Measurements from ENCODE around the gene QRICH1. TPM values are rescaled to one million over a fixed set of nuclear protein-coding genes. Genes with fewer than 3 reads are reported as not detected.
A peak's percentile ranks its signal among the peaks of the same experiment; 100 is the strongest.

QRICH1 gene
- polyA plus RNA-seq, 1 of the 3 experiments (the other 2 are of a cell fraction), result 58.5 TPM

DNA sequence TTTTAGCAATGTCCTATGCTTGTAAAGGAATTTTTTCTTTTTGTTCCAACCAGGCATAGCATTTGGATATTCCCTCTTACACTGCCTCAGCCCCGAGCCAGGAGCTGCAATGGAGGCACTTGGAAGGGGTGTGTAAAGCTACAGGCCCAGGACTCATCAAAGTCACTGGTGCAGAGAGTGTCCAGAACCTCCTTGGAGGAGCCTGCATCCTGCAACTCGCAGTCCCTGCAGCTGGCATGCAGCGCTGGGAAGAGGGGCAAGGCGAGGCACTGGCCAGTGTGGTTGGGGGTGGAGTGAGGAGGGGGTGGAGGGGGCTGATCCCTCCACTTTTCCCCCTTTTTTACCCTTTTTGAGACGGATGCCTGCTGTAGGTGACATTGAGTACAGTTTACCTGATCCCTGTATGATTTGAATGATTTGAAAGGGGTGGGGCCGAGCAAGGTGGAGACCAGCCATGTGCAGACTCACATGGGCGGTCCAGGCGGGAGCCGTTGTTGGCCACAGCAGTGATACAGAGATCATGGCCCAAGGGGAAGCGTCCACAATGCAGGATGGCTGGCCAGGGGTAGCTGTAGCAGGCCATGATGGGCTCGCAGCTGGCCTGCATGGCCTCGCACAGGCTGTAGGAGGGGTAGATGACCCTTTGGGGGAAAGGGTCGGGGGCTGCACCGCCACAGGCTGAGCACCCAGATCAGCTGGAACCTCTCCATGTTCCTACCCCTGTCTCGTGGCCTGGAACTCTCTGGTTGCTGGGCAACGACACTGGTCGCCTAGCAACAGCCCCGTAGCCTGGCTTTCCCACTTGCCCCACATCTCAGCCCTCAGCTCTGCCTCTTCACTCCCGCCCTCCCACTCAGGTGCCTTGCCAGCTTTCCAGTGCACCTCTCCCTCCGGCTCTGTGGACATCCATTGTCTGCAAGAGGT is 95.9 kb downstream of the QRICH1 start:
- H2AFZ ChIP-seq (ENCODE audit: low read depth), result no peak overlapping the region
- no peak overlapping the region for H3K4me3 ChIP-seq (ENCODE audit: low read depth in 2 of 2, low read length in 1 of 2)
- H3F3A ChIP-seq (replicated peaks; ENCODE audit: insufficient read depth), result no peaks in the 10 kb centered on the region
- peak; percentile 86 for DNase-seq
- ChIA-PET POLR2A (interaction anchor here (0.6 to 5.7 kb wide), 7 partner anchors 9 to 101 kb away, joined by 3 to 44 read pairs (median 5); partner anchors contain the start of genes NDUFAF3 and WDR6), CTCF (interaction anchor here (0.6 to 3.5 kb wide), 9 partner anchors 9 to 461 kb away, joined by 3 to 26 read pairs (median 5); partner anchors contain the start of genes CELSR3, IMPDH2, NDUFAF3 and WDR6)
- H3K9me2 ChIP-seq, result no peaks in the 10 kb centered on the region
- H3K36me3 ChIP-seq (replicated peaks in 1 of 2; ENCODE audit: control insufficient read depth in 1 of 2, insufficient read depth in 2 of 2, low read length in 1 of 2), result no peaks in the 10 kb centered on the region
- peak overlapping the region in 1 of 2 experiments; percentile 81; a peak in 2 of 4 replicates for H3K27ac ChIP-seq (ENCODE audit: low read depth in 2 of 2, low read length in 1 of 2)
- TF ChIP-seq GATA2 (CRISPR knock-in tag; IDR thresholded peaks at IDR 0.05) (no peak), MXI1 (IDR thresholded peaks at IDR 0.05; ENCODE audit: low read depth, low read length) (peak; percentile 78; the same call in 1 of the 2 replicates)
- no peak overlapping the region for H3K4me2 ChIP-seq
- no peak overlapping the region for H3K9ac ChIP-seq
- peaks cover 0 to 32% of the 10 kb centered on the region in 2 experiments; a peak in 1 of 4 replicates for H3K4me1 ChIP-seq (ENCODE audit: control insufficient read depth in 1 of 2, insufficient read depth in 2 of 2, low read depth in 1 of 2, low read length in 1 of 2)
- H3K79me2 ChIP-seq (ENCODE audit: insufficient read depth), result 0 out of 2 replicates have a peak, but pooled peaks cover 3% of the 10 kb centered on the region
- WGBS (ENCODE audit: low lambda C conversion rate), result 83% methylated on average over 17 of the region's 20 CpGs
- no peaks in the 10 kb centered on the region for H3K9me3 ChIP-seq
- no peaks in the 10 kb centered on the region for H3K27me3 ChIP-seq (ENCODE audit: insufficient read depth)
- H4K20me1 ChIP-seq (ENCODE audit: insufficient read depth), result no peaks in the 10 kb centered on the region

GRCh38 chr3:48997102-48997635 is 96.7 kb downstream of the QRICH1 start:
- POLR2A ChIA-PET, result interaction anchor here (1.5 to 5.7 kb wide), 3 partner anchors 9 to 17 kb away, joined by 5 to 44 read pairs (median 5); partner anchors contain the start of gene WDR6
- no peak overlapping the region for H3K9ac ChIP-seq
- H2AFZ ChIP-seq (ENCODE audit: low read depth), result no peak overlapping the region
- no peaks in the 10 kb centered on the region for H3K27me3 ChIP-seq (ENCODE audit: insufficient read depth)
- no peaks in the 10 kb centered on the region for H3F3A ChIP-seq (replicated peaks; ENCODE audit: insufficient read depth)
- peak; percentile 58 for DNase-seq
- H3K4me2 ChIP-seq, result no peak overlapping the region
- H3K4me1 ChIP-seq (ENCODE audit: control insufficient read depth in 1 of 2, insufficient read depth in 2 of 2, low read depth in 1 of 2, low read length in 1 of 2), result peaks cover 0 to 29% of the 10 kb centered on the region in 2 experiments; a peak in 1 of 4 replicates
- H3K4me3 ChIP-seq (ENCODE audit: low read depth in 2 of 2, low read length in 1 of 2), result no peak overlapping the region
- no peaks in the 10 kb centered on the region for H3K36me3 ChIP-seq (replicated peaks in 1 of 2; ENCODE audit: control insufficient read depth in 1 of 2, insufficient read depth in 2 of 2, low read length in 1 of 2)
- CTCF ChIA-PET, result interaction anchor here (1.2 to 3.5 kb wide), 7 partner anchors 10 to 32 kb away, joined by 3 to 26 read pairs (median 6); partner anchors contain the start of genes IMPDH2, NDUFAF3 and WDR6
- no peaks in the 10 kb centered on the region for H4K20me1 ChIP-seq (ENCODE audit: insufficient read depth)
- 100% methylated on average over 4 of the region's 8 CpGs for WGBS (ENCODE audit: low lambda C conversion rate)
- H3K9me2 ChIP-seq, result no peaks in the 10 kb centered on the region
- peak overlapping the region in 1 of 2 experiments; percentile 81; a peak in 2 of 4 replicates for H3K27ac ChIP-seq (ENCODE audit: low read depth in 2 of 2, low read length in 1 of 2)
- H3K79me2 ChIP-seq (ENCODE audit: insufficient read depth), result peaks cover 3% of the 10 kb centered on the region; the same call in 1 of the 2 replicates
- no peaks in the 10 kb centered on the region for H3K9me3 ChIP-seq
- TF ChIP-seq, protein P1, sequence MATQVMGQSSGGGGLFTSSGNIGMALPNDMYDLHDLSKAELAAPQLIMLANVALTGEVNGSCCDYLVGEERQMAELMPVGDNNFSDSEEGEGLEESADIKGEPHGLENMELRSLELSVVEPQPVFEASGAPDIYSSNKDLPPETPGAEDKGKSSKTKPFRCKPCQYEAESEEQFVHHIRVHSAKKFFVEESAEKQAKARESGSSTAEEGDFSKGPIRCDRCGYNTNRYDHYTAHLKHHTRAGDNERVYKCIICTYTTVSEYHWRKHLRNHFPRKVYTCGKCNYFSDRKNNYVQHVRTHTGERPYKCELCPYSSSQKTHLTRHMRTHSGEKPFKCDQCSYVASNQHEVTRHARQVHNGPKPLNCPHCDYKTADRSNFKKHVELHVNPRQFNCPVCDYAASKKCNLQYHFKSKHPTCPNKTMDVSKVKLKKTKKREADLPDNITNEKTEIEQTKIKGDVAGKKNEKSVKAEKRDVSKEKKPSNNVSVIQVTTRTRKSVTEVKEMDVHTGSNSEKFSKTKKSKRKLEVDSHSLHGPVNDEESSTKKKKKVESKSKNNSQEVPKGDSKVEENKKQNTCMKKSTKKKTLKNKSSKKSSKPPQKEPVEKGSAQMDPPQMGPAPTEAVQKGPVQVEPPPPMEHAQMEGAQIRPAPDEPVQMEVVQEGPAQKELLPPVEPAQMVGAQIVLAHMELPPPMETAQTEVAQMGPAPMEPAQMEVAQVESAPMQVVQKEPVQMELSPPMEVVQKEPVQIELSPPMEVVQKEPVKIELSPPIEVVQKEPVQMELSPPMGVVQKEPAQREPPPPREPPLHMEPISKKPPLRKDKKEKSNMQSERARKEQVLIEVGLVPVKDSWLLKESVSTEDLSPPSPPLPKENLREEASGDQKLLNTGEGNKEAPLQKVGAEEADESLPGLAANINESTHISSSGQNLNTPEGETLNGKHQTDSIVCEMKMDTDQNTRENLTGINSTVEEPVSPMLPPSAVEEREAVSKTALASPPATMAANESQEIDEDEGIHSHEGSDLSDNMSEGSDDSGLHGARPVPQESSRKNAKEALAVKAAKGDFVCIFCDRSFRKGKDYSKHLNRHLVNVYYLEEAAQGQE (IDR thresholded peaks at IDR 0.05; ENCODE audit: low read depth, low read length), result no peak
- TF ChIP-seq GABPA (IDR thresholded peaks at IDR 0.05; ENCODE audit: low read depth) (no peak), POLR2AphosphoS5 (IDR thresholded peaks at IDR 0.05; ENCODE audit: low read depth, low read length) (no peak), RAD21 (IDR thresholded peaks at IDR 0.05; ENCODE audit: low read length) (no peak), JUND (IDR thresholded peaks at IDR 0.05) (no peak), MEF2A (IDR thresholded peaks at IDR 0.05; ENCODE audit: borderline replicate concordance, low read depth) (no peak), YY1 (IDR thresholded peaks at IDR 0.05; ENCODE audit: low read depth) (no peak), RCOR1 (IDR thresholded peaks at IDR 0.05; ENCODE audit: low read length) (no peak)
- TF ChIP-seq, protein P2, sequence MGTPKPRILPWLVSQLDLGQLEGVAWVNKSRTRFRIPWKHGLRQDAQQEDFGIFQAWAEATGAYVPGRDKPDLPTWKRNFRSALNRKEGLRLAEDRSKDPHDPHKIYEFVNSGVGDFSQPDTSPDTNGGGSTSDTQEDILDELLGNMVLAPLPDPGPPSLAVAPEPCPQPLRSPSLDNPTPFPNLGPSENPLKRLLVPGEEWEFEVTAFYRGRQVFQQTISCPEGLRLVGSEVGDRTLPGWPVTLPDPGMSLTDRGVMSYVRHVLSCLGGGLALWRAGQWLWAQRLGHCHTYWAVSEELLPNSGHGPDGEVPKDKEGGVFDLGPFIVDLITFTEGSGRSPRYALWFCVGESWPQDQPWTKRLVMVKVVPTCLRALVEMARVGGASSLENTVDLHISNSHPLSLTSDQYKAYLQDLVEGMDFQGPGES (IDR thresholded peaks at IDR 0.05; ENCODE audit: low read depth, low read length), result no peak
- TF ChIP-seq, protein P3, sequence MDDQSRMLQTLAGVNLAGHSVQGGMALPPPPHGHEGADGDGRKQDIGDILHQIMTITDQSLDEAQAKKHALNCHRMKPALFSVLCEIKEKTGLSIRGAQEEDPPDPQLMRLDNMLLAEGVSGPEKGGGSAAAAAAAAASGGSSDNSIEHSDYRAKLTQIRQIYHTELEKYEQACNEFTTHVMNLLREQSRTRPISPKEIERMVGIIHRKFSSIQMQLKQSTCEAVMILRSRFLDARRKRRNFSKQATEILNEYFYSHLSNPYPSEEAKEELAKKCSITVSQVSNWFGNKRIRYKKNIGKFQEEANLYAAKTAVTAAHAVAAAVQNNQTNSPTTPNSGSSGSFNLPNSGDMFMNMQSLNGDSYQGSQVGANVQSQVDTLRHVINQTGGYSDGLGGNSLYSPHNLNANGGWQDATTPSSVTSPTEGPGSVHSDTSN (IDR thresholded peaks at IDR 0.05), result no peak
- TF ChIP-seq, protein P4, sequence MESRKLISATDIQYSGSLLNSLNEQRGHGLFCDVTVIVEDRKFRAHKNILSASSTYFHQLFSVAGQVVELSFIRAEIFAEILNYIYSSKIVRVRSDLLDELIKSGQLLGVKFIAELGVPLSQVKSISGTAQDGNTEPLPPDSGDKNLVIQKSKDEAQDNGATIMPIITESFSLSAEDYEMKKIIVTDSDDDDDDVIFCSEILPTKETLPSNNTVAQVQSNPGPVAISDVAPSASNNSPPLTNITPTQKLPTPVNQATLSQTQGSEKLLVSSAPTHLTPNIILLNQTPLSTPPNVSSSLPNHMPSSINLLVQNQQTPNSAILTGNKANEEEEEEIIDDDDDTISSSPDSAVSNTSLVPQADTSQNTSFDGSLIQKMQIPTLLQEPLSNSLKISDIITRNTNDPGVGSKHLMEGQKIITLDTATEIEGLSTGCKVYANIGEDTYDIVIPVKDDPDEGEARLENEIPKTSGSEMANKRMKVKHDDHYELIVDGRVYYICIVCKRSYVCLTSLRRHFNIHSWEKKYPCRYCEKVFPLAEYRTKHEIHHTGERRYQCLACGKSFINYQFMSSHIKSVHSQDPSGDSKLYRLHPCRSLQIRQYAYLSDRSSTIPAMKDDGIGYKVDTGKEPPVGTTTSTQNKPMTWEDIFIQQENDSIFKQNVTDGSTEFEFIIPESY (IDR thresholded peaks at IDR 0.05; ENCODE audit: borderline replicate concordance, low read depth), result no peak
- TF ChIP-seq, protein P5, sequence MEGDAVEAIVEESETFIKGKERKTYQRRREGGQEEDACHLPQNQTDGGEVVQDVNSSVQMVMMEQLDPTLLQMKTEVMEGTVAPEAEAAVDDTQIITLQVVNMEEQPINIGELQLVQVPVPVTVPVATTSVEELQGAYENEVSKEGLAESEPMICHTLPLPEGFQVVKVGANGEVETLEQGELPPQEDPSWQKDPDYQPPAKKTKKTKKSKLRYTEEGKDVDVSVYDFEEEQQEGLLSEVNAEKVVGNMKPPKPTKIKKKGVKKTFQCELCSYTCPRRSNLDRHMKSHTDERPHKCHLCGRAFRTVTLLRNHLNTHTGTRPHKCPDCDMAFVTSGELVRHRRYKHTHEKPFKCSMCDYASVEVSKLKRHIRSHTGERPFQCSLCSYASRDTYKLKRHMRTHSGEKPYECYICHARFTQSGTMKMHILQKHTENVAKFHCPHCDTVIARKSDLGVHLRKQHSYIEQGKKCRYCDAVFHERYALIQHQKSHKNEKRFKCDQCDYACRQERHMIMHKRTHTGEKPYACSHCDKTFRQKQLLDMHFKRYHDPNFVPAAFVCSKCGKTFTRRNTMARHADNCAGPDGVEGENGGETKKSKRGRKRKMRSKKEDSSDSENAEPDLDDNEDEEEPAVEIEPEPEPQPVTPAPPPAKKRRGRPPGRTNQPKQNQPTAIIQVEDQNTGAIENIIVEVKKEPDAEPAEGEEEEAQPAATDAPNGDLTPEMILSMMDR (IDR thresholded peaks at IDR 0.05), result no peak

Data from SK-N-SH (cell line).